GM12878 (cell line): ENCODE results near the gene PCDHGA7. TPM values are rescaled to one million over a fixed set of nuclear protein-coding genes. Genes with fewer than 3 reads are reported as not detected.

Experiments used
- ATAC-seq: fragments of 200-7000 bp; cut with Tn5 transposase; 3 replicates; pipeline ENCODE4 v1.9.1; 2020; ENCODE audit warnings: mild to moderate bottlenecking, moderate library complexity
- BruUV-seq: library from RNA; stranded (reverse); fragments of 400-500 nt; replicated peaks from 2 replicates; lab custom pipeline; 2021; lab: Mats Ljungman, UMichigan
- CTCF ChIA-PET: fragments of 300-600 bp; sonication (Branson Sonifier 250); formaldehyde crosslinking; extraction: SDS; loops from one replicate; lab custom pipeline; 2021; ENCODE audit warnings: inconsistent platforms; lab: Yijun Ruan, JAX
- POLR2A ChIA-PET: fragments of 350-600 bp; formaldehyde crosslinking; extraction: SDS; loops from one replicate; lab custom pipeline; 2021; ENCODE audit warnings: inconsistent platforms; lab: Charles Lee
- RAD21 ChIA-PET: fragments of 300-600 bp; sonication (Branson Sonifier 250); formaldehyde crosslinking; loops from one replicate; lab custom pipeline; 2023; ENCODE audit warnings: antibody characterized with exemption; ENCODE audit not compliant: unreplicated experiment; lab: Charles Lee
- SMC1A ChIA-PET: fragments of 300-600 bp; sonication (Branson Sonifier 250); formaldehyde crosslinking; loops from one replicate; lab custom pipeline; 2023; ENCODE audit not compliant: unreplicated experiment, uncharacterized antibody; lab: Charles Lee
- DNase-seq: peaks from one replicate; pipeline ENCODE4 v3.0.0-alpha.2; 2011; ENCODE audit warnings: low read depth, low spot score
- FAIRE-seq: peaks from 3 replicates; lab custom pipeline; 2011; peaks lifted over from hg19 to GRCh38; lab: Jason Lieb, UNC
- H2AFZ ChIP-seq: 2 replicates; pipeline ENCODE4 v1.6.0; 2011; ENCODE audit warnings: low read depth, low read length, control low read depth; ENCODE audit not compliant: control insufficient read depth
- H3K27ac ChIP-seq: 2 replicates; pipeline ENCODE4 v1.5.1; 2011; ENCODE audit warnings: control low read depth; ENCODE audit not compliant: control insufficient read depth, insufficient read depth
- H3K27me3 ChIP-seq, 2 experiments: replicated peaks in 1 of 2; 2 replicates each; pipeline versions ENCODE4 v1.6.0 to v1.6.1; 2011; ENCODE audit warnings: low read length in 1 of 2; ENCODE audit not compliant: control insufficient read depth in 2 of 2, insufficient read depth in 2 of 2
- H3K36me3 ChIP-seq, 2 experiments: 2 replicates each; pipeline ENCODE4 v1.5.1; 2011; ENCODE audit warnings: low read length in 1 of 2; ENCODE audit not compliant: control insufficient read depth in 2 of 2, insufficient read depth in 2 of 2
- H3K4me1 ChIP-seq: 2 replicates; pipeline ENCODE4 v1.6.1; 2011; ENCODE audit warnings: mild to moderate bottlenecking, low read length, moderate library complexity, mixed read lengths; ENCODE audit not compliant: control insufficient read depth, insufficient read depth
- H3K4me2 ChIP-seq: 2 replicates; pipeline ENCODE4 v1.6.0; 2011; ENCODE audit warnings: control low read depth; ENCODE audit not compliant: control insufficient read depth, insufficient read depth
- H3K4me3 ChIP-seq: fragments of 200-600 bp; sonication (generic); 2 replicates; pipeline ENCODE4 v1.5.1; 2016
- H3K79me2 ChIP-seq: 2 replicates; pipeline ENCODE4 v1.6.0; 2011; ENCODE audit warnings: low read length; ENCODE audit not compliant: control insufficient read depth, insufficient read depth
- H3K9ac ChIP-seq: 2 replicates; pipeline ENCODE4 v1.8.0; 2011; ENCODE audit warnings: low read length, control low read depth, mixed read lengths; ENCODE audit not compliant: control insufficient read depth, insufficient read depth
- H3K9me3 ChIP-seq: replicated peaks from 3 replicates; pipeline ENCODE4 v1.5.1; 2011; ENCODE audit warnings: mild to moderate bottlenecking, low read length; ENCODE audit not compliant: control insufficient read depth, insufficient read depth
- H4K20me1 ChIP-seq: 2 replicates; pipeline ENCODE4 v1.6.0; 2011; ENCODE audit not compliant: control insufficient read depth, insufficient read depth
- ESRRA ChIP-seq: IDR thresholded peaks from 2 replicates; pipeline ENCODE4 v1.6.1; 2012; ENCODE audit warnings: mild to moderate bottlenecking, low read length, improper control_type of control experiment
- FOXM1 ChIP-seq: IDR thresholded peaks from 2 replicates; pipeline ENCODE4 v1.6.1; 2012; ENCODE audit warnings: low read depth, mild to moderate bottlenecking, inconsistent platforms, low read length, moderate library complexity
- HDAC2 ChIP-seq: fragments of 200-600 bp; sonication (generic); IDR thresholded peaks from 2 replicates; pipeline ENCODE4 v1.6.1; 2017
- MTA3 ChIP-seq: IDR thresholded peaks from 2 replicates; pipeline ENCODE4 v1.6.1; 2012; ENCODE audit warnings: low read length, inconsistent platforms, borderline replicate concordance
- NR2C1 ChIP-seq: fragments of 450-650 bp; IDR thresholded peaks from 2 replicates; pipeline ENCODE4 v1.6.1; 2017; ENCODE audit warnings: antibody characterized with exemption, mild to moderate bottlenecking, moderate library complexity
- NRF1 ChIP-seq: conservative IDR thresholded peaks from 2 replicates; pipeline ENCODE4 v1.6.1; 2011; ENCODE audit warnings: mild to moderate bottlenecking, low read depth, low read length, improper control_type of control experiment
- RAD21 ChIP-seq: IDR thresholded peaks from 2 replicates; pipeline ENCODE4 v1.6.1; 2011; ENCODE audit warnings: mild to moderate bottlenecking, low read depth, low read length, moderate library complexity; ENCODE audit not compliant: insufficient read depth
- RCOR1 ChIP-seq: conservative IDR thresholded peaks from 2 replicates; pipeline ENCODE4 v1.6.1; 2012; ENCODE audit warnings: low read depth, low read length, improper control_type of control experiment
- SRF ChIP-seq, 2 experiments: IDR thresholded peaks; 2 replicates each; pipeline ENCODE4 v1.6.1; 2011; ENCODE audit warnings: low read depth in 2 of 2, low read length in 2 of 2, mild to moderate bottlenecking in 1 of 2, moderate library complexity in 1 of 2
- WGBS: methylation state at CpG from one replicate; pipeline ENCODE4 v1.1.6; 2016; ENCODE audit warnings: low lambda C conversion rate; ENCODE audit not compliant: insufficient replicate concordance, insufficient coverage; ENCODE audit errors: missing lambda C conversion rate; 5-methylcytosine and 5-hydroxymethylcytosine counted together
- in situ Hi-C: fragments of 300-500 bp; cut with MboI; formaldehyde crosslinking; loops from 9 replicates; pipeline ENCODE4 v1.14.3; 2018; ENCODE audit warnings: mixed read lengths
- intact Hi-C: fragments of 100-400 bp; cut with micrococcal nuclease; formaldehyde crosslinking; loops from one replicate; pipeline ENCODE4 v1.14.2; 2022; ENCODE audit not compliant: unreplicated experiment
- polyA plus RNA-seq, 11 experiments: library from polyadenylated mRNA; depleted of rRNA in 4 of 11; unstranded in 6 of 11; stranded (reverse) in 5 of 11; fragments of >200 nt; fragmentation: Nextera tagmentation in 4 of 11; fragmentation: Illumina TruSeq in 1 of 11; extraction: Ambion mirVana in 4 of 11; extraction: Trizol in 1 of 11; gene quantifications; 1 replicate in 1 of 11; 2 replicates in 10 of 11; pipeline versions ENCODE4 v1.2.1 to v1.2.3, GENCODE V29; 2011 to 2016; ENCODE audit warnings: inconsistent platforms in 2 of 11, missing spikeins in 2 of 11, low read depth in 1 of 11
- total RNA-seq, 4 experiments: library from RNA; depleted of rRNA in 3 of 4; stranded (reverse); fragments of >200 nt in 3 of 4; fragmentation: Illumina TruSeq in 1 of 4; extraction: Trizol in 1 of 4; gene quantifications; 2 replicates each; pipeline versions ENCODE4 v1.2.1 to v1.2.3, GENCODE V29; 2013 to 2021
- TF ChIP-seq, protein P1 (sequence below): fragments of 450-650 bp; formaldehyde crosslinking; IDR thresholded peaks from 2 replicates; pipeline ENCODE4 v1.4.0; 2020; ENCODE audit warnings: mild to moderate bottlenecking, moderate library complexity
- TF ChIP-seq, protein P2 (sequence below): fragments of 150-350 bp; IDR thresholded peaks from 2 replicates; pipeline ENCODE4 v1.6.1; 2016; ENCODE audit warnings: low read depth, low read length
- TF ChIP-seq, protein P3 (sequence below): IDR thresholded peaks from 2 replicates; pipeline ENCODE4 v1.6.1; 2011; ENCODE audit warnings: mild to moderate bottlenecking, low read depth, low read length, moderate library complexity; ENCODE audit not compliant: insufficient replicate concordance

The PCDHGA7 gene
- total and polyA plus RNA-seq, 10 of the 15 experiments (the other 5 are each of a cell fraction or from before 2014, with no cell fraction given), result 0.01 to 0.18 (median 0.08) TPM; not detected in 3

DNA sequence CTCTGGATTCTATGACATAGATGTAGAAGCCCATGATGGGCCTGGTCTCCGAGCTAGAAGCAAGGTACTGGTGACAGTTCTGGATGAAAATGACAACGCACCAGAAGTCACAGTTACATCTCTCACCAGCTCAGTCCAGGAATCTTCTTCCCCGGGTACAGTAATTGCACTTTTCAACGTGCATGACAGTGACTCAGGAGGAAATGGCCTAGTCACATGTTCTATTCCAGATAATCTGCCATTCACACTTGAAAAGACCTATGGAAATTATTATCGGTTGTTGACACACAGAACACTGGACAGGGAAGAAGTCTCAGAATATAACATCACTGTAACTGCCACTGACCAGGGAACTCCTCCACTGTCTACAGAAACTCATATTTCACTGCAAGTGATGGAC, 26.4 kb upstream of the PCDHGA7 start (continued):
- TF ChIP-seq, protein P1, sequence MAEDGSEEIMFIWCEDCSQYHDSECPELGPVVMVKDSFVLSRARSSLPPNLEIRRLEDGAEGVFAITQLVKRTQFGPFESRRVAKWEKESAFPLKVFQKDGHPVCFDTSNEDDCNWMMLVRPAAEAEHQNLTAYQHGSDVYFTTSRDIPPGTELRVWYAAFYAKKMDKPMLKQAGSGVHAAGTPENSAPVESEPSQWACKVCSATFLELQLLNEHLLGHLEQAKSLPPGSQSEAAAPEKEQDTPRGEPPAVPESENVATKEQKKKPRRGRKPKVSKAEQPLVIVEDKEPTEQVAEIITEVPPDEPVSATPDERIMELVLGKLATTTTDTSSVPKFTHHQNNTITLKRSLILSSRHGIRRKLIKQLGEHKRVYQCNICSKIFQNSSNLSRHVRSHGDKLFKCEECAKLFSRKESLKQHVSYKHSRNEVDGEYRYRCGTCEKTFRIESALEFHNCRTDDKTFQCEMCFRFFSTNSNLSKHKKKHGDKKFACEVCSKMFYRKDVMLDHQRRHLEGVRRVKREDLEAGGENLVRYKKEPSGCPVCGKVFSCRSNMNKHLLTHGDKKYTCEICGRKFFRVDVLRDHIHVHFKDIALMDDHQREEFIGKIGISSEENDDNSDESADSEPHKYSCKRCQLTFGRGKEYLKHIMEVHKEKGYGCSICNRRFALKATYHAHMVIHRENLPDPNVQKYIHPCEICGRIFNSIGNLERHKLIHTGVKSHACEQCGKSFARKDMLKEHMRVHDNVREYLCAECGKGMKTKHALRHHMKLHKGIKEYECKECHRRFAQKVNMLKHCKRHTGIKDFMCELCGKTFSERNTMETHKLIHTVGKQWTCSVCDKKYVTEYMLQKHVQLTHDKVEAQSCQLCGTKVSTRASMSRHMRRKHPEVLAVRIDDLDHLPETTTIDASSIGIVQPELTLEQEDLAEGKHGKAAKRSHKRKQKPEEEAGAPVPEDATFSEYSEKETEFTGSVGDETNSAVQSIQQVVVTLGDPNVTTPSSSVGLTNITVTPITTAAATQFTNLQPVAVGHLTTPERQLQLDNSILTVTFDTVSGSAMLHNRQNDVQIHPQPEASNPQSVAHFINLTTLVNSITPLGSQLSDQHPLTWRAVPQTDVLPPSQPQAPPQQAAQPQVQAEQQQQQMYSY (CRISPR knock-in tag), result no peak

DNA sequence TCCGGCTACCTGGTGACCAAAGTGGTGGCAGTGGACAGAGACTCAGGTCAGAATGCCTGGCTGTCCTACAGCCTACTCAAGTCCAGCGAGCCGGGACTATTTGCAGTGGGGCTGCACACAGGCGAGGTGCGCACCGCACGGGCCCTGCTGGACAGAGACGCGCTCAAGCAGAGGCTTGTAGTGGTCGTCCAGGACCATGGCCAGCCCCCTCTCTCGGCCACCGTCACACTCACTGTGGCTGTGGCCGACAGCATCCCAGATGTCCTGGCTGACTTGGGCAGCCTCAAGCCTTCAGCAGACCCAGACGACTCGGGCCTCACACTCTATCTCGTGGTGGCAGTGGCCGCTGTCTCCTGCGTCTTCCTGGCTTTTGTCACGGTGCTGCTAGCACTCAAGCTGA, 25.6 kb upstream of the PCDHGA7 start:
- no peak for ATAC-seq
- no peaks in the 10 kb centered on the region for H4K20me1 ChIP-seq
- intact Hi-C loops (no loop called here), in situ Hi-C loops (no loop called here)
- ChIA-PET POLR2A (no interaction called here), CTCF (interaction anchor here (1.4 kb wide), 1 partner anchor 13 kb away, joined by 3 read pairs; the partner anchor contains the start of gene PCDHGB3), RAD21 (no interaction called here), SMC1A (no interaction called here)
- no peak overlapping the region for H2AFZ ChIP-seq
- no peaks in the 10 kb centered on the region for H3K4me1 ChIP-seq
- BruUV-seq, result no TSS peak
- WGBS, result 57% methylated on average over 19 of the region's 19 CpGs
- peaks cover 4% of the 10 kb centered on the region; the same call in 2 of the 3 replicates for H3K9me3 ChIP-seq
- no peaks in the 10 kb centered on the region for H3K27me3 ChIP-seq
- no peaks in the 10 kb centered on the region for H3K79me2 ChIP-seq
- H3K9ac ChIP-seq, result no peak overlapping the region
- FAIRE-seq, result no peak
- no peaks in the 10 kb centered on the region for H3K36me3 ChIP-seq
- no peak for DNase-seq
- no peak overlapping the region for H3K27ac ChIP-seq
- H3K4me2 ChIP-seq, result no peak overlapping the region
- H3K4me3 ChIP-seq, result no peak overlapping the region
- TF ChIP-seq FOXM1 (no peak), MTA3 (no peak), SRF (IDR thresholded peaks at IDR 0.05; ENCODE audit: low read depth in 2 of 2, low read length in 2 of 2) (no peak), RCOR1 (no peak), NRF1 (no peak), HDAC2 (no peak), RAD21 (no peak), NR2C1 (no peak), ESRRA (no peak)
- TF ChIP-seq, protein P2, sequence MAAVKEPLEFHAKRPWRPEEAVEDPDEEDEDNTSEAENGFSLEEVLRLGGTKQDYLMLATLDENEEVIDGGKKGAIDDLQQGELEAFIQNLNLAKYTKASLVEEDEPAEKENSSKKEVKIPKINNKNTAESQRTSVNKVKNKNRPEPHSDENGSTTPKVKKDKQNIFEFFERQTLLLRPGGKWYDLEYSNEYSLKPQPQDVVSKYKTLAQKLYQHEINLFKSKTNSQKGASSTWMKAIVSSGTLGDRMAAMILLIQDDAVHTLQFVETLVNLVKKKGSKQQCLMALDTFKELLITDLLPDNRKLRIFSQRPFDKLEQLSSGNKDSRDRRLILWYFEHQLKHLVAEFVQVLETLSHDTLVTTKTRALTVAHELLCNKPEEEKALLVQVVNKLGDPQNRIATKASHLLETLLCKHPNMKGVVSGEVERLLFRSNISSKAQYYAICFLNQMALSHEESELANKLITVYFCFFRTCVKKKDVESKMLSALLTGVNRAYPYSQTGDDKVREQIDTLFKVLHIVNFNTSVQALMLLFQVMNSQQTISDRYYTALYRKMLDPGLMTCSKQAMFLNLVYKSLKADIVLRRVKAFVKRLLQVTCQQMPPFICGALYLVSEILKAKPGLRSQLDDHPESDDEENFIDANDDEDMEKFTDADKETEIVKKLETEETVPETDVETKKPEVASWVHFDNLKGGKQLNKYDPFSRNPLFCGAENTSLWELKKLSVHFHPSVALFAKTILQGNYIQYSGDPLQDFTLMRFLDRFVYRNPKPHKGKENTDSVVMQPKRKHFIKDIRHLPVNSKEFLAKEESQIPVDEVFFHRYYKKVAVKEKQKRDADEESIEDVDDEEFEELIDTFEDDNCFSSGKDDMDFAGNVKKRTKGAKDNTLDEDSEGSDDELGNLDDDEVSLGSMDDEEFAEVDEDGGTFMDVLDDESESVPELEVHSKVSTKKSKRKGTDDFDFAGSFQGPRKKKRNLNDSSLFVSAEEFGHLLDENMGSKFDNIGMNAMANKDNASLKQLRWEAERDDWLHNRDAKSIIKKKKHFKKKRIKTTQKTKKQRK, result no peak
- TF ChIP-seq, protein P3, sequence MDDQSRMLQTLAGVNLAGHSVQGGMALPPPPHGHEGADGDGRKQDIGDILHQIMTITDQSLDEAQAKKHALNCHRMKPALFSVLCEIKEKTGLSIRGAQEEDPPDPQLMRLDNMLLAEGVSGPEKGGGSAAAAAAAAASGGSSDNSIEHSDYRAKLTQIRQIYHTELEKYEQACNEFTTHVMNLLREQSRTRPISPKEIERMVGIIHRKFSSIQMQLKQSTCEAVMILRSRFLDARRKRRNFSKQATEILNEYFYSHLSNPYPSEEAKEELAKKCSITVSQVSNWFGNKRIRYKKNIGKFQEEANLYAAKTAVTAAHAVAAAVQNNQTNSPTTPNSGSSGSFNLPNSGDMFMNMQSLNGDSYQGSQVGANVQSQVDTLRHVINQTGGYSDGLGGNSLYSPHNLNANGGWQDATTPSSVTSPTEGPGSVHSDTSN, result no peak
